Breast epithelium (tissue), 3 donors: ENCODE data around the gene AGPAT3.

Experiments used
- CTCF ChIP-seq, 3 donors: fragments of 450-650 bp; IDR thresholded peaks; one replicate each; pipeline ENCODE4 v1.5.1; 2016 to 2017; ENCODE audit warnings: antibody characterized with exemption in 3 of 3, mild to moderate bottlenecking in 3 of 3, moderate library complexity in 3 of 3
- POLR2A ChIP-seq: fragments of 450-650 bp; IDR thresholded peaks from one replicate; pipeline ENCODE4 v1.6.1; 2016; ENCODE audit warnings: antibody characterized with exemption, mild to moderate bottlenecking, moderate library complexity
- POLR2AphosphoS5 ChIP-seq, 3 donors: sonication (generic); formaldehyde crosslinking; IDR thresholded peaks; one replicate each; pipeline ENCODE4 v1.6.1; 2017; ENCODE audit warnings: antibody characterized with exemption in 3 of 3

- TF ChIP-seq POLR2A (no peak), CTCF (IDR thresholded peaks at IDR 0.05) (no peak), POLR2AphosphoS5 (IDR thresholded peaks at IDR 0.05) (no peak)
Measured at GRCh38 chr21:43935711-43936110, 70.7 kb downstream of the AGPAT3 start.
